Suprapubic skin (tissue), 4 donors: ENCODE measurements around the gene RPS18.
"Not testable (repeated sequence)": the region's sequence is repeated elsewhere in the genome, so short reads cannot be mapped to it uniquely, and the experiment has no call there.

Source experiments
- EP300 ChIP-seq: sonication (generic); formaldehyde crosslinking; IDR thresholded peaks from one replicate; pipeline ENCODE4 v1.6.1; 2017; ENCODE audit warnings: antibody characterized with exemption
- POLR2A ChIP-seq, 2 donors: fragments of 450-650 bp; IDR thresholded peaks; one replicate each; pipeline ENCODE4 v1.6.1; 2017; ENCODE audit warnings: antibody characterized with exemption in 2 of 2, mild to moderate bottlenecking in 2 of 2, moderate library complexity in 2 of 2
- POLR2AphosphoS5 ChIP-seq, 3 donors: sonication (generic); formaldehyde crosslinking; IDR thresholded peaks; one replicate each; pipeline ENCODE4 v1.6.1; 2017; ENCODE audit warnings: antibody characterized with exemption in 3 of 3
- TF ChIP-seq, protein P1 (sequence below), 2 donors: fragments of 200-600 bp in 1 of 2; fragments of 450-650 bp in 1 of 2; sonication (generic) in 1 of 2; IDR thresholded peaks; one replicate each; pipeline ENCODE4 v1.5.1; 2016 to 2019; ENCODE audit warnings: antibody characterized with exemption in 2 of 2, mild to moderate bottlenecking in 1 of 2, moderate library complexity in 1 of 2

DNA sequence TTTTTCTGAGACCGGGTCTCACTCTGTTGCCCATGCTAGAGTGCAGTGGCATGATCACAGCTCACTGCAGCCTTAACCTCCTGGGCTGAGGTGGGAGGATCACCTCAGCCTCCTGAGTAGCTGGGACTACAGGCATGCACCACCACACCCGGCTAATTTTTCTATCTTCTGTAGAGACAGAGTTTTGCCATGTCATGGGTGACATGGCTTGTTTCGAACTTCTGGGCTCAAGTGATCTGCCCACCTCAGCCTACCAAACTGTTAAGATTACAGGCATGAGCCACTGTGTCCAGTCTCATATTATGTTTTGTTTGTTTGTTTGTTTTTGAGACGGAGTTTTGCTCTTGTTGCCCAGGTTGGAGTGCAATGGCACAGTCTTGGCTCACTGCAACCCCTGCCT is 13.3 kb downstream of the RPS18 start:
- TF ChIP-seq EP300; POLR2A (IDR thresholded peaks at IDR 0.05); POLR2AphosphoS5 (IDR thresholded peaks at IDR 0.05): not testable (repeated sequence)
- TF ChIP-seq, protein P1, sequence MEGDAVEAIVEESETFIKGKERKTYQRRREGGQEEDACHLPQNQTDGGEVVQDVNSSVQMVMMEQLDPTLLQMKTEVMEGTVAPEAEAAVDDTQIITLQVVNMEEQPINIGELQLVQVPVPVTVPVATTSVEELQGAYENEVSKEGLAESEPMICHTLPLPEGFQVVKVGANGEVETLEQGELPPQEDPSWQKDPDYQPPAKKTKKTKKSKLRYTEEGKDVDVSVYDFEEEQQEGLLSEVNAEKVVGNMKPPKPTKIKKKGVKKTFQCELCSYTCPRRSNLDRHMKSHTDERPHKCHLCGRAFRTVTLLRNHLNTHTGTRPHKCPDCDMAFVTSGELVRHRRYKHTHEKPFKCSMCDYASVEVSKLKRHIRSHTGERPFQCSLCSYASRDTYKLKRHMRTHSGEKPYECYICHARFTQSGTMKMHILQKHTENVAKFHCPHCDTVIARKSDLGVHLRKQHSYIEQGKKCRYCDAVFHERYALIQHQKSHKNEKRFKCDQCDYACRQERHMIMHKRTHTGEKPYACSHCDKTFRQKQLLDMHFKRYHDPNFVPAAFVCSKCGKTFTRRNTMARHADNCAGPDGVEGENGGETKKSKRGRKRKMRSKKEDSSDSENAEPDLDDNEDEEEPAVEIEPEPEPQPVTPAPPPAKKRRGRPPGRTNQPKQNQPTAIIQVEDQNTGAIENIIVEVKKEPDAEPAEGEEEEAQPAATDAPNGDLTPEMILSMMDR (IDR thresholded peaks at IDR 0.05), result not testable (repeated sequence)
